Measurements from ENCODE around the gene TSR1.
"Not testable (repeated sequence)": the region's sequence is repeated elsewhere in the genome, so short reads cannot be mapped to it uniquely, and the experiment has no call there.

The TSR1 gene

DNA sequence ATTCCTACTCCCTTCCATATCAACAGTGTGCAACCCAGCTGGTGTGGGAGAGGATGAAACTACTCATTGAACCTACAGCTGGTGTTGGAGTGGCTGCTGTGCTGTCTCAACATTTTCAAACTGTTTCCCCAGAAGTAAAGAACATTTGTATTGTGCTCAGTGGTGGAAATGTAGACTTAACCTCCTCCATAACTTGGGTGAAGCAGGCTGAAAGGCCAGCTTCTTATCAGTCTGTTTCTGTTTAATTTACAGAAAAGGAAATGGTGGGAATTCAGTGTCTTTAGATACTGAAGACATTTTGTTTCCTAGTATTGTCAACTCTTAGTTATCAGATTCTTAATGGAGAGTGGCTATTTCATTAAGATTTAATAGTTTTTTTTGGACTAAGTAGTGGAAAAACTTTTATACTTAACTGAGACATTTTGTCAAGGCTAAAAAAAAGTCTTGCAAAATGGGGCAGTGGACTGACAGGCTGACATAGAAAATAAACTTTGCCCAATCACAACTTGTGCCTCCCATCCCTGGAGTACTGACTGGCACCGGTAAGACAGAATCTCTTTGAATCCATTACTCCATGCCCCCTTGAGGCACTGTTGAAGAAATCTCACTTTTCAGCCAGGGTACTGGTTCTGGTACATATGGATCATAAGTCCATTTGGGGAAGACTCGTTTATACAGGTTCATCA lies 12.5 kb downstream of the TSR1 start:
- Histone ChIP-seq H3K4me1 (ENCODE audit: control insufficient read depth, insufficient read depth, low read length) (no peaks in the 10 kb centered on the region), H3K27me3 (replicated peaks; ENCODE audit: control insufficient read depth, insufficient read depth, low read length) (no peaks in the 10 kb centered on the region), H3K9me3 (ENCODE audit: control insufficient read depth, low read length) (no peaks in the 10 kb centered on the region), H3K4me3 (ENCODE audit: low read length) (no peak overlapping the region), H3K9ac (ENCODE audit: low read length) (no peak overlapping the region), H3K36me3 (ENCODE audit: control insufficient read depth, insufficient read depth, low read length, severe bottlenecking) (peaks cover 65% of the 10 kb centered on the region)
- DNase-seq (ENCODE audit: low read depth): no peak

DNA sequence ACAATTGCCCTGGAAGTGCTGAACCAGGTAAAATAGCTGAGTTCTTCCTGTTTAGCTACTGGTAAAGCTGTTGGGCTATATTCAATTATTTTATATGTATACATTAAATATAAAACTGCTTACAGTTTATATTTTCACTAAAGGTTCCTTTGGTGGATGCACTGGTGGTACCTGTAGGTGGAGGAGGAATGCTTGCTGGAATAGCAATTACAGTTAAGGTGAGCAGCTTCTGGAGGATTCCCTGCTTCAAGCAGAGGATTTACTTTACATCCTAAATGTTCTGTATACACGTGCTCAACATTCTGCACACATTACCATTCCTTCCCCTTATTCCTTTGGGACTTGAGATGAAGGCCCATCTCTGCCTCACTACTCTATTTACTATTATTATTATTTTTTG lies 14.9 kb downstream of the TSR1 start:
- Histone ChIP-seq H3K27me3 (replicated peaks; ENCODE audit: control insufficient read depth, insufficient read depth, low read length) (no peaks in the 10 kb centered on the region), H3K4me1 (ENCODE audit: control insufficient read depth, insufficient read depth, low read length) (no peaks in the 10 kb centered on the region), H3K9ac (ENCODE audit: low read length) (no peak overlapping the region), H3K36me3 (ENCODE audit: control insufficient read depth, insufficient read depth, low read length, severe bottlenecking) (peaks cover 53% of the 10 kb centered on the region), H3K4me3 (ENCODE audit: low read length) (no peak overlapping the region), H3K9me3 (ENCODE audit: control insufficient read depth, low read length) (no peaks in the 10 kb centered on the region)
- DNase-seq (ENCODE audit: low read depth): no peak

GRCh38 chr17:2319051-2319450 lies 17.2 kb downstream of the TSR1 start:
- Histone ChIP-seq H3K4me1 (ENCODE audit: control insufficient read depth, insufficient read depth, low read length) (no peaks in the 10 kb centered on the region), H3K4me3 (ENCODE audit: low read length) (no peak overlapping the region), H3K27me3 (replicated peaks; ENCODE audit: control insufficient read depth, insufficient read depth, low read length) (no peaks in the 10 kb centered on the region), H3K9ac (ENCODE audit: low read length) (no peak overlapping the region), H3K36me3 (ENCODE audit: control insufficient read depth, insufficient read depth, low read length, severe bottlenecking) (peaks cover 30% of the 10 kb centered on the region), H3K9me3 (ENCODE audit: control insufficient read depth, low read length) (no peaks in the 10 kb centered on the region)
- no peak for DNase-seq (ENCODE audit: low read depth)

GRCh38 chr17:2317796-2318195 lies 18.5 kb downstream of the TSR1 start:
- Histone ChIP-seq H3K4me3 (ENCODE audit: low read length) (no peak overlapping the region), H3K27me3 (replicated peaks; ENCODE audit: control insufficient read depth, insufficient read depth, low read length) (no peaks in the 10 kb centered on the region), H3K9ac (ENCODE audit: low read length) (no peak overlapping the region), H3K4me1 (ENCODE audit: control insufficient read depth, insufficient read depth, low read length) (no peaks in the 10 kb centered on the region), H3K36me3 (ENCODE audit: control insufficient read depth, insufficient read depth, low read length, severe bottlenecking) (peaks cover 17% of the 10 kb centered on the region), H3K9me3 (ENCODE audit: control insufficient read depth, low read length) (no peaks in the 10 kb centered on the region)
- no peak for DNase-seq (ENCODE audit: low read depth)

- not testable (repeated sequence) for H3K4me1 ChIP-seq (ENCODE audit: control insufficient read depth, insufficient read depth, low read length); DNase-seq (ENCODE audit: low read depth); H3K4me3 ChIP-seq (ENCODE audit: low read length); H3K36me3 ChIP-seq (ENCODE audit: control insufficient read depth, insufficient read depth, low read length, severe bottlenecking); H3K9ac ChIP-seq (ENCODE audit: low read length); H3K9me3 ChIP-seq (ENCODE audit: control insufficient read depth, low read length); H3K27me3 ChIP-seq (replicated peaks; ENCODE audit: control insufficient read depth, insufficient read depth, low read length)
Observed at GRCh38 chr17:2316916-2317205, 19.4 kb downstream of the TSR1 start.

DNA sequence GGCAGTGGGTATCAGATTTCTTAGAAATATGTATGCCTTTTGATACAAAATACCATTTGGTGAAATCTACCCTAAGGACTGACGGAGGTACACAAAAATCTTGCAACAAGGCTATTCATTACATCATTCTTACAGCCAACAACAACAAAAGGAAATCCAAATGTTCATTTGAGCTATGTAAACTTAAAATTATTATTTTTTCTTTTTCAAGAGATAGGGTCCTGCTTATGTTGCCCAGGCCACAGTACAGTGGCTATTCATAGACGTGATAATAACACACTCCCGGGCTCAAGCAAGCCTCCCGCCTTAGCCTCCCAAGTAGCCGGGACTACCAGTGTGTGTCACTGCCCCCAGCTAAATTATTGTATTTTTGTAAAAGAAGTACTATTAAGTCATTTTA lies 23.5 kb downstream of the TSR1 start:
- peak; percentile 42 for DNase-seq (ENCODE audit: low read depth)
- Histone ChIP-seq H3K36me3 (ENCODE audit: control insufficient read depth, insufficient read depth, low read length, severe bottlenecking) (no peaks in the 10 kb centered on the region), H3K4me3 (ENCODE audit: low read length) (no peak overlapping the region), H3K4me1 (ENCODE audit: control insufficient read depth, insufficient read depth, low read length) (no peaks in the 10 kb centered on the region), H3K9me3 (ENCODE audit: control insufficient read depth, low read length) (no peaks in the 10 kb centered on the region), H3K27me3 (replicated peaks; ENCODE audit: control insufficient read depth, insufficient read depth, low read length) (no peaks in the 10 kb centered on the region), H3K9ac (ENCODE audit: low read length) (no peak overlapping the region)

- peak; percentile 15 for DNase-seq (ENCODE audit: low read depth)
Observed at GRCh38 chr17:2309338-2310154, 26.7 kb downstream of the TSR1 start.

GRCh38 chr17:2304931-2305330 lies 31.3 kb downstream of the TSR1 start:
- Histone ChIP-seq H3K27me3 (replicated peaks; ENCODE audit: control insufficient read depth, insufficient read depth, low read length) (no peaks in the 10 kb centered on the region), H3K4me1 (ENCODE audit: control insufficient read depth, insufficient read depth, low read length) (peaks cover 11% of the 10 kb centered on the region), H3K36me3 (ENCODE audit: control insufficient read depth, insufficient read depth, low read length, severe bottlenecking) (no peaks in the 10 kb centered on the region), H3K9ac (ENCODE audit: low read length) (no peak overlapping the region), H3K4me3 (ENCODE audit: low read length) (no peak overlapping the region), H3K9me3 (ENCODE audit: control insufficient read depth, low read length) (no peaks in the 10 kb centered on the region)
- DNase-seq (ENCODE audit: low read depth): no peak

More at GRCh38 chr17:2309338-2310154, 26.7 kb downstream of the TSR1 start:
- H3K4me1 ChIP-seq (ENCODE audit: control insufficient read depth, insufficient read depth, low read length): no peaks in the 10 kb centered on the region
- no peaks in the 10 kb centered on the region for H3K9me3 ChIP-seq (ENCODE audit: control insufficient read depth, low read length)
- H3K27me3 ChIP-seq (replicated peaks; ENCODE audit: control insufficient read depth, insufficient read depth, low read length): no peaks in the 10 kb centered on the region
- no peaks in the 10 kb centered on the region for H3K36me3 ChIP-seq (ENCODE audit: control insufficient read depth, insufficient read depth, low read length, severe bottlenecking)
- H3K9ac ChIP-seq (ENCODE audit: low read length): no peak overlapping the region
- no peak overlapping the region for H3K4me3 ChIP-seq (ENCODE audit: low read length)

DNA sequence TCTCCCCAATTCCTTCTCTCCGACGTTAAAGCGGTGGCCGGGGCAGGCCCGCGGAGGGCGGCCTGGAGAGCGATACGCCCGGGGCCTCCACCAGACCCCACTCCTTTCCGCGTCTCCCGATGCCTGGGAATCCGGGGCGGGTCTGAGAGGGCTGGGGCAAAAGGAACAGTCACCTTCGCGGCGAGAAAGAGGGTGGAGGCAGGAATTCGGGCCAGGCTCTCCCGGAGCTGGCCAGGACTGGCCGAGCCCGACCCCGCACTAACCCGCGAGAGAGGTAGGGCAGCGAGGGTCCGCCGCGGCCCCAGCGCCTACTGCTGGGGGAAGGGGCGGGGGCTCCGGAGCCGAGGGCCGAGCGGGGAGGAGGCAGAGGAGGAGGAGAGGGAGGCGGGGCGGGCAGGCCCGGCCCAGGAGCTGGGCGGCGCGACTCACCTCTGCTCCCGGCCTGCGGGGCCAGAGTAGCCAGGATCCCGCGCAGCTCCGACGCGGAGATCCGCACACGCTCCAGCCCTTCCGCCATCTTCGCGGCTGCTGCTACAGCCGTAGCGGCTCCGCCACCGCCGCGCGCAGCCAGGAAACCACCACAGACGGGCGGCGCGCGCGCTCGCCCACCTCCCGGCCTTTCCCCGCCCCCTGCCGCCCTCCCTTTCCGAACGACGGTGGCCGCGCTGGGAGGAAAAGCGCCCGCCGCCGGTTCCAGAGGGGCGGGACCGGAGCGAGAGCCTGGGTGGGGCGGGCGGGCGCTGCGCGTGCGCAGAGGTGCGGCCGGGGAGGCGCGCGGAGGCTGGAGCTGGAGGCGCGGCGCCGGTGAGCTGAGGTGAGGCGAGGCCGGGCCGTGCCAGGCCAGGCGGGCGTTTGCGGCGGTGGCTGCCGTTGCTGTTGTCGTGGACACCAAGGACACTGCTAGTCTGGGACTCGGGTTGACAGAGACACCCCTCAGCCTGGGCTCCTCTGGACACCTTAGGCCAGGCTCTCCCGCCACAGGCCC lies 32.8 kb downstream of the TSR1 start, which contains the start of the genes SMG6 and SRR:
SMG6 (minus strand) TSS at position 582 of the 985 bp plus-strand sequence; CDS start at position 517, 65 bp downstream.
SRR (plus strand) TSS at position 747 of the 985 bp plus-strand sequence. CDS start 11,611 bp downstream, outside the sequence.
- Histone ChIP-seq H3K4me3 (ENCODE audit: low read length) (peak within 1 kb of the TSS; percentile 96), H3K4me1 (ENCODE audit: control insufficient read depth, insufficient read depth, low read length) (peaks cover 11% of the 10 kb centered on the region), H3K36me3 (ENCODE audit: control insufficient read depth, insufficient read depth, low read length, severe bottlenecking) (peaks cover 6% of the 10 kb centered on the region), H3K9ac (ENCODE audit: low read length) (peak within 1 kb of the TSS; percentile 92), H3K9me3 (ENCODE audit: control insufficient read depth, low read length) (no peaks in the 10 kb centered on the region), H3K27me3 (replicated peaks; ENCODE audit: control insufficient read depth, insufficient read depth, low read length) (no peaks in the 10 kb centered on the region)
- peak; percentile 97 for DNase-seq (ENCODE audit: low read depth)

DNA sequence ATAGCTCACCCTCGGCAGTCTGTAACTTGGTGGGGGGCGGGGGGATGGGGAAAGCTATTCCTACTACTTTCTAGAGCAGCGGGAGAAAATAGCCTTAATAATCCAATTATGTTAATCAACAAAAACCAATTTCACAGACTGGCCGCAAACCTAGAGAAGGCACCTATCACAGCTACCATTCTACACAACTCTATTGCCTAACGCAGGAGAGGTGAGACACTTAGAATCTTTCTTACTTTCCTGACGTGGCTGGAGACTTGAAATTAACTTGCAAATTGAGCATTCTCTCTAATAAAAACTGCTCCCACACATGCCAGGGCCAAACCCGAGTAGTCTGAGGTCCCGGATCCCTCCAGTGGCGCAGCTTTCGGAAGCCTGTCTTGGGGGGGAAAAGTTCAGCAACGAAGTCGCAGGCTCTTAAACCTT lies 33.5 kb downstream of the TSR1 start:
- Histone ChIP-seq H3K4me3 (ENCODE audit: low read length) (peak overlapping the region; percentile 96), H3K36me3 (ENCODE audit: control insufficient read depth, insufficient read depth, low read length, severe bottlenecking) (peaks cover 9% of the 10 kb centered on the region), H3K27me3 (replicated peaks; ENCODE audit: control insufficient read depth, insufficient read depth, low read length) (no peaks in the 10 kb centered on the region), H3K9ac (ENCODE audit: low read length) (peak overlapping the region; percentile 92), H3K9me3 (ENCODE audit: control insufficient read depth, low read length) (no peaks in the 10 kb centered on the region), H3K4me1 (ENCODE audit: control insufficient read depth, insufficient read depth, low read length) (peaks cover 11% of the 10 kb centered on the region)
- no peak for DNase-seq (ENCODE audit: low read depth)

DNA sequence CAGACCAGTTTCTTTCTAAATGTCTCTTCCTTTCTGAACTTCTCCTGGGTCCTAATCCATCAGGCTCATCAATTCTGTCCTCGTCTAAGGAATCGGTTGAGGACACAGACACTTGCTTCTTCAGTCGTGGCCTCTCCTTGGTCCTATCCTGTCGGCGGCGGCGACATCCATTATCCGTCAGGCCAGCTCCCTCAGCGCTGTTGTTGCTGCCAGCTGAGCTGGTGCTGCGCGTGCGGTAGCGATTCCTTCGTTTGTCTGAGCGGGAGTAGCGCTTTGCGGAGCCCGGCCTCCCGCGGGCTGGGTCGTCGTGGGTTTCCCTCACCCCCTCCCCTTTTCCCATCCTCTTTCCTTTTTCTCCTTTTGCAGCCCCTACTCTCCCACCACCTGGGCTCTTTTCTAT lies 36.5 kb downstream of the TSR1 start:
- H3K9me3 ChIP-seq (ENCODE audit: control insufficient read depth, low read length): no peaks in the 10 kb centered on the region
- peaks cover 11% of the 10 kb centered on the region for H3K4me1 ChIP-seq (ENCODE audit: control insufficient read depth, insufficient read depth, low read length)
- no peak overlapping the region for H3K9ac ChIP-seq (ENCODE audit: low read length)
- H3K36me3 ChIP-seq (ENCODE audit: control insufficient read depth, insufficient read depth, low read length, severe bottlenecking): peaks cover 32% of the 10 kb centered on the region
- no peaks in the 10 kb centered on the region for H3K27me3 ChIP-seq (replicated peaks; ENCODE audit: control insufficient read depth, insufficient read depth, low read length)
- DNase-seq (ENCODE audit: low read depth): no peak
- H3K4me3 ChIP-seq (ENCODE audit: low read length): no peak overlapping the region
